OCI-LY3 (cell line): ENCODE results near the gene RAB11FIP4.

ENCODE experiments used
- EZH2phosphoT487 ChIP-seq: fragments of 200-600 bp; shearing (Covaris generic); IDR thresholded peaks from 2 replicates; pipeline ENCODE4 v1.6.1; 2018; ENCODE audit warnings: antibody characterized with exemption, mixed run types, low read depth
- TF ChIP-seq, protein P1 (sequence below): fragments of 200-600, 300-600 bp; sonication (generic); IDR thresholded peaks from 2 replicates; pipeline ENCODE4 v1.5.1; 2014; ENCODE audit warnings: antibody characterized with exemption, low read length, low read depth

- TF ChIP-seq, protein P1, sequence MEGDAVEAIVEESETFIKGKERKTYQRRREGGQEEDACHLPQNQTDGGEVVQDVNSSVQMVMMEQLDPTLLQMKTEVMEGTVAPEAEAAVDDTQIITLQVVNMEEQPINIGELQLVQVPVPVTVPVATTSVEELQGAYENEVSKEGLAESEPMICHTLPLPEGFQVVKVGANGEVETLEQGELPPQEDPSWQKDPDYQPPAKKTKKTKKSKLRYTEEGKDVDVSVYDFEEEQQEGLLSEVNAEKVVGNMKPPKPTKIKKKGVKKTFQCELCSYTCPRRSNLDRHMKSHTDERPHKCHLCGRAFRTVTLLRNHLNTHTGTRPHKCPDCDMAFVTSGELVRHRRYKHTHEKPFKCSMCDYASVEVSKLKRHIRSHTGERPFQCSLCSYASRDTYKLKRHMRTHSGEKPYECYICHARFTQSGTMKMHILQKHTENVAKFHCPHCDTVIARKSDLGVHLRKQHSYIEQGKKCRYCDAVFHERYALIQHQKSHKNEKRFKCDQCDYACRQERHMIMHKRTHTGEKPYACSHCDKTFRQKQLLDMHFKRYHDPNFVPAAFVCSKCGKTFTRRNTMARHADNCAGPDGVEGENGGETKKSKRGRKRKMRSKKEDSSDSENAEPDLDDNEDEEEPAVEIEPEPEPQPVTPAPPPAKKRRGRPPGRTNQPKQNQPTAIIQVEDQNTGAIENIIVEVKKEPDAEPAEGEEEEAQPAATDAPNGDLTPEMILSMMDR = peak; percentile 79
- no peak for TF ChIP-seq EZH2phosphoT487
Measured at GRCh38 chr17:31558748-31559583, 167.5 kb downstream of the RAB11FIP4 start.
